GM13976 (cell line): ENCODE data around the gene OR5AU1.

Experiments
- DNase-seq: peaks from one replicate; pipeline ENCODE4 v3.0.0; 2012; ENCODE audit warnings: low spot score
- in situ Hi-C: fragments of 300-500 bp; cut with MboI; formaldehyde crosslinking; loops from one replicate; pipeline ENCODE4 v1.12.0; 2022; ENCODE audit warnings: low sequenced_read_pairs, mixed read lengths, inconsistent platforms; ENCODE audit not compliant: unreplicated experiment
- TF ChIP-seq, protein P1 (sequence below): IDR thresholded peaks from 2 replicates; pipeline ENCODE4 v1.5.1; 2012; ENCODE audit warnings: borderline replicate concordance, mild to moderate bottlenecking; ENCODE audit not compliant: insufficient read depth; ENCODE audit errors: extremely low read depth, missing control alignments, control extremely low read depth

Gene OR5AU1

DNA sequence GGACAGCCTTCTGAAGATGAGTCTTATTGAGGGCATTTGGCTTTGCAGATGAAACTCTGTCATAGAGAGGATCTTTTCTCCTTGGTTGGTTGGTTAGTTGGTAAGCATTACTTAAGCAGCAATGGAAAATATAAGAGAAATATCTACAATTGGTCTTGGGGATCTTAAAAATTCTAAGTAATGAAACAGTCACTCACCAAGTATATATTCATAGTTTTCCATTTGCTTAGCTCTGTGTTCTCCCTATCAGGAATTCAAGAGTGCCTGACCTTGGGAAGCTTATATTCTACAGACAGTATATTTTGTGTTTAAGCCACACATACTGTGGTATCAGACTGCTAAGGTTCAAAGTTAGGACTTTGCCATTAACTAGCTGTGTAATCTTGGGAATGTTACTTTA is at the start of gene OR5AU1:
Gene OR5AU1 (minus strand): TSS at position 101 of the 400 bp plus-strand sequence. CDS start 191 bp downstream, outside the sequence.
- in situ Hi-C loops = no loop called here
- no peak for DNase-seq
- TF ChIP-seq, protein P1, sequence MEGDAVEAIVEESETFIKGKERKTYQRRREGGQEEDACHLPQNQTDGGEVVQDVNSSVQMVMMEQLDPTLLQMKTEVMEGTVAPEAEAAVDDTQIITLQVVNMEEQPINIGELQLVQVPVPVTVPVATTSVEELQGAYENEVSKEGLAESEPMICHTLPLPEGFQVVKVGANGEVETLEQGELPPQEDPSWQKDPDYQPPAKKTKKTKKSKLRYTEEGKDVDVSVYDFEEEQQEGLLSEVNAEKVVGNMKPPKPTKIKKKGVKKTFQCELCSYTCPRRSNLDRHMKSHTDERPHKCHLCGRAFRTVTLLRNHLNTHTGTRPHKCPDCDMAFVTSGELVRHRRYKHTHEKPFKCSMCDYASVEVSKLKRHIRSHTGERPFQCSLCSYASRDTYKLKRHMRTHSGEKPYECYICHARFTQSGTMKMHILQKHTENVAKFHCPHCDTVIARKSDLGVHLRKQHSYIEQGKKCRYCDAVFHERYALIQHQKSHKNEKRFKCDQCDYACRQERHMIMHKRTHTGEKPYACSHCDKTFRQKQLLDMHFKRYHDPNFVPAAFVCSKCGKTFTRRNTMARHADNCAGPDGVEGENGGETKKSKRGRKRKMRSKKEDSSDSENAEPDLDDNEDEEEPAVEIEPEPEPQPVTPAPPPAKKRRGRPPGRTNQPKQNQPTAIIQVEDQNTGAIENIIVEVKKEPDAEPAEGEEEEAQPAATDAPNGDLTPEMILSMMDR = no peak

DNA sequence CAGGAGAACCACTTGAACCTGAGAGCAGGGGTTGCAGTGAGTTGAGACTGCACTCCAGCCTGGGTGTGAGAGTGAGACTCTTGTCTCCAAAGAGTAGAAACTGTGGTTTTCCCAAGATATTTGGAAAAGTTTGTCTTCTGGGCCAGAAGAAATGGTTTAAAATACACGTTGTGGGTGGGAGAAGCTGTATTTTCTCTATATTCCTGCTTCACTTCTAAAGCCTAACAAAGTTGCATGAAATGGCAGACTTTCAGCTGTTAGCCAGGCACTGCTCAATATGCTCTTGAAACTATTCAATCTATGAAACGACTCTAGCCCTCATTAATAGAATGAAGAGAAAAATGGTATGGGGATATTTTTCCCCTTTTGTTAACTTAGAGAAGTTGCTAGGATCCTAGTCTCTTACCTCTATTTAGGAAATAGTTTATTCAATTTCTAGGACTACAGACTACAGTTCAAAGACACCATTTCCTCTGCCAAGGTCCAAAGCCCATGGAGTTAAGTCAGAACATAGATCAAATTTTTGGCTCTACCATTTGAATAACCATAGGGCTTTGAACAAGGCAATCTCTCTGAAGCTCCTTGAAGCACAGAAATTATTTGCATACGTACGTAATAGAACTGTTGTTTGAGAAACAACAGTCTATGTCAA is 49.3 kb upstream of the OR5AU1 start:
- TF ChIP-seq, protein P1 = no peak
- in situ Hi-C loops = no loop called here
- DNase-seq = no peak

DNA sequence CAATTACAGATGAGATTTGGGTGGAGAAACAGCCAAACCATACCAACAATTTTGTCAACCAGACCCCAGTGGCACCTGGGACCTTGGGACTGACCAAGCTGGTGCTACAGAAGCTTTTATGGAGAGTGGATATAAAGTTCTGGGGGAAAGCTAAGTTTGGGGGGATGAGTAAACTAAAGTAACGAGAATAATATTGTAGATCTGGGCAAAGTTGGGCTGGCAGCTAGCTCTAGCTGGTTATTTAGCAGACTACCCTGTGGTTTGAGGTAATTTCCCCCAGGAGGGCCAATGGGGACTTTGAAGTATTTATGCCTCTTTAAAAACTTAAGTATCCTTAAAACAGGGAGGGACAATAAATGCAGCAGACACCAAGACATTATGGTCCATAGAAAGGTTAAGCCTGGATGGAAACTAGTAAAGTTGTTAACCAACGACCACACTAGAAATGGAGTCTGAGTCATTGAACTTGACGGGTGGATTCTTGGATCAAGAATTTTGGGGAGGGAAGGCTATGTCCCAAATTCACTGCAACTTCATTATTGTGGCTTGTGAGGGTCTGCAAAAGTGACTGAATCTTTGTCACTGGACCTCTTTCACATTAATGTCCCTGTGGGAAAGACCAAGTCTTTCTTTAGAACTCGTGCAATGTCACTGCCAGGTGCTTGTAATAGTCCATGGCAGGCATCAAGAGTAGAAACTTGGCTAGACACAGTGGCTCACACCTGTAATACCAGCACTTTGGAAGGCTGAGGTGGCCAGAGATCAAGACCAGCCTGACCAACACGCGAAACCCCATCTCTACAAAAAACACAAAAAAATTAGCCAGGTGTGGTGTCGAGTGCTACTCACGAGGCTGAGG is 48.5 kb upstream of the OR5AU1 start:
- in situ Hi-C loops = no loop called here
- TF ChIP-seq, protein P1 = no peak
- no peak for DNase-seq

DNA sequence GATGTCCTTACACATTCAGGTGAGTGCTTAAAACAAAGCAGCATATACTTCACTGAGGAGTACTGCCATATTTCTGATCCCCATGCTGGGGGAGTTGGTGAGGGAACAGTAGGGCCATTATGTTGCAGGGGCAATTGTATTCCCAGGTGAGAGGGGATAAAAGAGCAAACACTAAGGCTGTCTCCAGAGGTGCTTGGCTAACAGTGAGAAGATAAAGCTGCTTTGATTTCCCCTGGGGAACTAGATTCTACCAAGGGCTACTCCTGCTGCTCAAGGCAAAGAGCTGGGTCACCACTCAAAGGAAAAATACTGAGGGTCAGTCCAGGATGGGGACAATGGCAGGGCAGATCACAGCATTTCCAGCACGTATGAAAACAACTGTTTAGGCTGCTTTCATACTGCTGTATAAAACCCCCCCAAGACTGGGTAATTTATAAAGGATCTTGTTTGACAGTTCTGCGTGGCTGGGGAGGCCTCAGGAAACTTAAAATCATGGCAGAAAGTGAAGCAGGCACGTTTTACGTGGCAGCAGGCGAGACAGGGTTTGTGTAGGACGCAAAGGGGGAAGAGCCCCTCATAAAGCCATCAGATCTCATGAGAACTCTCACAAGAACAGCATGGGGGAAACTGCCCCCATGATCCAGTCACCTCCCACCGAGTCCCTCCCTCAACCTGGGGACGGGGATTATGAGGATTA is 47.8 kb upstream of the OR5AU1 start:
- TF ChIP-seq, protein P1 = no peak
- in situ Hi-C loops = no loop called here
- DNase-seq = no peak

DNA sequence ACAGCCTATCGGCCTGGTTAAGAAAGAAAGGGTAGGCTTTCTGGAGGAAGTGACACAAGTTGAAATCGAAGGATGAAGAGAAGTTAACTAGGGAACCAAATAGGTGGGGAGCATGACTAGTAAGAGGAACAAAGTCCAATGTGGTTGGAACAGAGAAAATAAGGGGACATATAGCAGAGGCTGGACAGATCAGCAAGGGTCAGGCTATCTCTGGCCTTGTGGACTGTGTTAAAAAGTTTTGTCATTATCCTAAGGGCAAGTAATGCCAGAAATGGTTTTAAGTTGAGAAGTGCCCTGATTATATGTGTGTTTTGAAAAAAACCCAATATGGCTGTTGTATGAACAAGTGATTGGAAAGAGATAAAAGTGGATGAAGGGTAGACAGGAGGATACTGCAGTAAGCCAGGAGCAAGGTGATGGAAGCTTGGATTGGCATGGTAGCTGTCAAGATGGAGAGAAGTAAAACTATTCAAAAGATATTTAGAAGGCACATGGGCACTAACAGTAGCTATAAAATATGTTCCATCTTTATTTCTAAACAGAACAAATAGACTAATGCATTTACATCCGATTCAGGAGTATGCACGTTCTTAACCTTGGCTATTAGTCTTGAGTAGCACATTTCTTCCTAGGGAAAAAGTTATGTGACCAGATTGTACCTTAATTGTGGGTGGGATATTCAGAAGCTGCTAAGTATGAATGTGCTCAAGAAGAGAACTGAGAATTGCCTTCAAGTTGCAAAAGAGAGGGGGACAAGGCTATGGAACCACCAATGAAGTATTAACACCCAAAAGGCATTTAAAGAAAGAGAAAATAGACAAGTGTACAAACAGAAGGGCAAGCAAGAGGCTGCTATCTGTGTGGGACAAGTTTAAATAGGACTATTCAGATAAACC is 46.8 kb upstream of the OR5AU1 start:
- TF ChIP-seq, protein P1 = no peak
- DNase-seq = no peak
- in situ Hi-C loops = no loop called here
